Astrocyte (in vitro differentiated cells and primary cell): ENCODE data around the gene IMMP2L. TPM values are rescaled to one million over a fixed set of nuclear protein-coding genes. Genes with fewer than 3 reads are reported as not detected.

Experiments
- DNase-seq: peaks from one replicate; pipeline ENCODE4 v3.0.0-alpha.2; 2010; ENCODE audit warnings: low read depth
- FAIRE-seq: peaks from 2 replicates; lab custom pipeline; 2011; peaks lifted over from hg19 to GRCh38; lab: Jason Lieb, UNC
- H2AFZ ChIP-seq: 2 replicates; pipeline ENCODE4 v1.6.0; 2012; ENCODE audit warnings: low read depth, low read length, inconsistent platforms
- H3K27ac ChIP-seq: 2 replicates; pipeline ENCODE4 v1.5.1; 2011; ENCODE audit warnings: low read depth, low read length, inconsistent platforms
- H3K27me3 ChIP-seq: 2 replicates; pipeline ENCODE4 v1.6.0; 2011; ENCODE audit warnings: low read length, inconsistent platforms; ENCODE audit not compliant: insufficient read depth
- H3K36me3 ChIP-seq: 2 replicates; pipeline ENCODE4 v1.5.1; 2011; ENCODE audit warnings: low read length, inconsistent platforms; ENCODE audit not compliant: insufficient read depth
- H3K4me1 ChIP-seq: 2 replicates; pipeline ENCODE4 v1.5.1; 2011; ENCODE audit warnings: low read length, inconsistent platforms; ENCODE audit not compliant: insufficient read depth
- H3K4me2 ChIP-seq: 2 replicates; pipeline ENCODE4 v1.6.0; 2012; ENCODE audit warnings: low read length, inconsistent platforms
- H3K4me3 ChIP-seq: 2 replicates; pipeline ENCODE4 v1.5.1; 2011; ENCODE audit warnings: low read depth, mild to moderate bottlenecking, low read length, inconsistent platforms; ENCODE audit not compliant: insufficient read depth
- H3K79me2 ChIP-seq: 2 replicates; pipeline ENCODE4 v1.6.0; 2012; ENCODE audit warnings: mild to moderate bottlenecking, low read length, inconsistent platforms; ENCODE audit not compliant: insufficient read depth
- H3K9ac ChIP-seq: 2 replicates; pipeline ENCODE4 v1.6.0; 2012; ENCODE audit warnings: mild to moderate bottlenecking, low read length, inconsistent platforms
- H3K9me3 ChIP-seq: 2 replicates; pipeline ENCODE4 v1.5.1; 2012; ENCODE audit warnings: low read depth, mild to moderate bottlenecking, low read length, inconsistent platforms; ENCODE audit not compliant: insufficient read depth
- H4K20me1 ChIP-seq: 2 replicates; pipeline ENCODE4 v1.6.0; 2012; ENCODE audit warnings: low read length, inconsistent platforms; ENCODE audit not compliant: insufficient read depth
- H3K27ac Mint-ChIP-seq: one replicate; pipeline ENCODE4 v1.8.0; 2021; ENCODE audit warnings: mild to moderate bottlenecking, mixed read lengths; ENCODE audit not compliant: unreplicated experiment
- H3K27me3 Mint-ChIP-seq: one replicate; pipeline ENCODE4 v1.8.0; 2021; ENCODE audit warnings: low read depth, mixed read lengths; ENCODE audit not compliant: unreplicated experiment
- H3K36me3 Mint-ChIP-seq: one replicate; pipeline ENCODE4 v1.8.0; 2021; ENCODE audit warnings: low read depth, mixed read lengths; ENCODE audit not compliant: unreplicated experiment
- H3K4me1 Mint-ChIP-seq: one replicate; pipeline ENCODE4 v1.8.0; 2021; ENCODE audit warnings: low read depth, mixed read lengths; ENCODE audit not compliant: unreplicated experiment
- H3K4me3 Mint-ChIP-seq: one replicate; pipeline ENCODE4 v1.8.0; 2021; ENCODE audit warnings: mild to moderate bottlenecking, moderate library complexity, mixed read lengths; ENCODE audit not compliant: unreplicated experiment
- H3K9me3 Mint-ChIP-seq: one replicate; pipeline ENCODE4 v1.8.0; 2021; ENCODE audit warnings: mild to moderate bottlenecking, mixed read lengths; ENCODE audit not compliant: unreplicated experiment
- CTCF ChIP-seq: IDR thresholded peaks from 2 replicates; pipeline ENCODE4 v1.5.1; 2011; ENCODE audit warnings: low read depth, mild to moderate bottlenecking, inconsistent platforms, low read length, moderate library complexity; ENCODE audit not compliant: insufficient read depth
- EZH2 ChIP-seq: IDR thresholded peaks from 2 replicates; pipeline ENCODE4 v1.6.1; 2012; ENCODE audit warnings: mild to moderate bottlenecking, low read length, inconsistent platforms; ENCODE audit not compliant: insufficient read depth
- total RNA-seq: library from RNA; stranded (reverse); gene quantifications from 2 replicates; pipeline ENCODE4 v1.2.1, GENCODE V29; 2021

The IMMP2L gene
- total RNA-seq, 1 donor from 2014 or later, result 13.8 TPM

- DNase-seq (no peak), FAIRE-seq (no peak)
- Histone ChIP-seq H3K79me2 (no peaks in the 10 kb centered on the region), H3K27me3 (no peaks in the 10 kb centered on the region), H3K27ac (no peak overlapping the region), H3K36me3 (no peaks in the 10 kb centered on the region), H3K4me3 (no peak overlapping the region), H4K20me1 (no peaks in the 10 kb centered on the region), H3K9me3 (no peaks in the 10 kb centered on the region), H3K9ac (no peak overlapping the region), H3K4me2 (no peak overlapping the region), H3K4me1 (no peaks in the 10 kb centered on the region), H2AFZ (no peak overlapping the region)
- Mint-ChIP-seq H3K4me3 (no peak overlapping the region), H3K27ac (no peak overlapping the region), H3K9me3 (no peaks in the 10 kb centered on the region), H3K4me1 (peaks cover 10% of the 10 kb centered on the region), H3K27me3 (no peaks in the 10 kb centered on the region), H3K36me3 (no peaks in the 10 kb centered on the region)
- TF ChIP-seq CTCF (no peak), EZH2 (no peak)
Measured at GRCh38 chr7:111047595-111047994, 514.7 kb downstream of the IMMP2L start.

GRCh38 chr7:111045449-111045848 lies 516.8 kb downstream of the IMMP2L start:
- H3K9me3 ChIP-seq, result no peaks in the 10 kb centered on the region
- DNase-seq (no peak), FAIRE-seq (no peak)
- no peak for TF ChIP-seq EZH2
- TF ChIP-seq CTCF, result no peak
- Mint-ChIP-seq H3K4me3 (no peak overlapping the region), H3K27ac (no peak overlapping the region), H3K4me1 (peaks cover 7% of the 10 kb centered on the region), H3K27me3 (no peaks in the 10 kb centered on the region), H3K9me3 (no peaks in the 10 kb centered on the region), H3K36me3 (no peaks in the 10 kb centered on the region)
- no peaks in the 10 kb centered on the region for H3K4me1 ChIP-seq
- no peak overlapping the region for H2AFZ ChIP-seq
- no peaks in the 10 kb centered on the region for H3K79me2 ChIP-seq
- H3K27me3 ChIP-seq, result no peaks in the 10 kb centered on the region
- no peak overlapping the region for H3K27ac ChIP-seq
- H3K9ac ChIP-seq, result no peak overlapping the region
- no peak overlapping the region for H3K4me2 ChIP-seq
- no peak overlapping the region for H3K4me3 ChIP-seq
- no peaks in the 10 kb centered on the region for H3K36me3 ChIP-seq
- H4K20me1 ChIP-seq, result no peaks in the 10 kb centered on the region

GRCh38 chr7:111043561-111043960 lies 518.7 kb downstream of the IMMP2L start:
- FAIRE-seq (no peak), DNase-seq (no peak)
- Histone ChIP-seq H3K36me3 (no peaks in the 10 kb centered on the region), H3K27ac (no peak overlapping the region), H3K79me2 (no peaks in the 10 kb centered on the region), H3K4me2 (no peak overlapping the region), H3K9ac (no peak overlapping the region), H4K20me1 (no peaks in the 10 kb centered on the region), H3K4me1 (no peaks in the 10 kb centered on the region), H3K9me3 (no peaks in the 10 kb centered on the region), H3K4me3 (no peak overlapping the region), H2AFZ (no peak overlapping the region), H3K27me3 (no peaks in the 10 kb centered on the region)
- H3K9me3 Mint-ChIP-seq, result no peaks in the 10 kb centered on the region
- TF ChIP-seq EZH2 (no peak), CTCF (no peak)
- no peak overlapping the region for H3K27ac Mint-ChIP-seq
- peaks cover 4% of the 10 kb centered on the region for H3K4me1 Mint-ChIP-seq
- no peaks in the 10 kb centered on the region for H3K36me3 Mint-ChIP-seq
- no peak overlapping the region for H3K4me3 Mint-ChIP-seq
- no peaks in the 10 kb centered on the region for H3K27me3 Mint-ChIP-seq
